LNCAP (cell line): ENCODE measurements around the gene COX6A1.

Experiments used
- TF ChIP-seq, protein P1 (sequence below): fragments of 450-650 bp; IDR thresholded peaks from 2 replicates; pipeline ENCODE4 v1.5.1; 2017; ENCODE audit warnings: mild to moderate bottlenecking

COX6A1 gene

DNA sequence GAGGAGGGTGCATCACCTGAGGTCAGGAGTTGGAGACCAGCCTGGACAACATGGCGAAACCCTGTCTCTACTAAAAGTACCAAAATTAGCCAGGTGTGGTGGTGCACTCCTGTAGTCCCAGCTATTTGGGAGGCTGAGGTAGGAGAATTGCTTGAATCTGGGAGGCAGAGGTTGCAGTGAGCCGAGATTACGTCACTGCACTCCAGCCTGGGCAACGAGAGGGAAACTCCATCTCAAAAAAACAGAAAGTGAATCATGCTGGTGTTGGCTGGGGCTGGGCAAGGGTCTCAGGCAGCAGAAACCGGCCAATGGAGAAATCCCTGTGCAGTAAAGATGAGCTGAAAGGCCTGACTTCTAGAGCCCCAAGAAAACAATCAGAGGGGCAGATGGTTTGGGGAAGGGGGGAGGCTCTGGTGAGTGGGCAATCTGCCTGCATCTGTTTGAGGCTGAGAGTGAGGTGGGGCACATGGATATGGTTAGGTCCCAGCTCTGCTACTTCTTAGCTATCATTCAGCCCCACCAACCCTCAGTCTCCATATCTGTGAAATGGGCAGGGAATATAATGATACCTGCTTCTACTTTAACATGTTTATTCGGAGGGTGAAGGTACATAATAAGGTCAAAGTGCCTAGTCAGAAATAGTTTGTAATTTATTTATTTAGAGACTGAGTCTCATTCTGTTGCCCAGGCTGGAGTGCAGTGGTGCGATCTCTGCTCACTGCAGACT is 21.3 kb upstream of the COX6A1 start:
- TF ChIP-seq, protein P1, sequence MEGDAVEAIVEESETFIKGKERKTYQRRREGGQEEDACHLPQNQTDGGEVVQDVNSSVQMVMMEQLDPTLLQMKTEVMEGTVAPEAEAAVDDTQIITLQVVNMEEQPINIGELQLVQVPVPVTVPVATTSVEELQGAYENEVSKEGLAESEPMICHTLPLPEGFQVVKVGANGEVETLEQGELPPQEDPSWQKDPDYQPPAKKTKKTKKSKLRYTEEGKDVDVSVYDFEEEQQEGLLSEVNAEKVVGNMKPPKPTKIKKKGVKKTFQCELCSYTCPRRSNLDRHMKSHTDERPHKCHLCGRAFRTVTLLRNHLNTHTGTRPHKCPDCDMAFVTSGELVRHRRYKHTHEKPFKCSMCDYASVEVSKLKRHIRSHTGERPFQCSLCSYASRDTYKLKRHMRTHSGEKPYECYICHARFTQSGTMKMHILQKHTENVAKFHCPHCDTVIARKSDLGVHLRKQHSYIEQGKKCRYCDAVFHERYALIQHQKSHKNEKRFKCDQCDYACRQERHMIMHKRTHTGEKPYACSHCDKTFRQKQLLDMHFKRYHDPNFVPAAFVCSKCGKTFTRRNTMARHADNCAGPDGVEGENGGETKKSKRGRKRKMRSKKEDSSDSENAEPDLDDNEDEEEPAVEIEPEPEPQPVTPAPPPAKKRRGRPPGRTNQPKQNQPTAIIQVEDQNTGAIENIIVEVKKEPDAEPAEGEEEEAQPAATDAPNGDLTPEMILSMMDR, result no peak

DNA sequence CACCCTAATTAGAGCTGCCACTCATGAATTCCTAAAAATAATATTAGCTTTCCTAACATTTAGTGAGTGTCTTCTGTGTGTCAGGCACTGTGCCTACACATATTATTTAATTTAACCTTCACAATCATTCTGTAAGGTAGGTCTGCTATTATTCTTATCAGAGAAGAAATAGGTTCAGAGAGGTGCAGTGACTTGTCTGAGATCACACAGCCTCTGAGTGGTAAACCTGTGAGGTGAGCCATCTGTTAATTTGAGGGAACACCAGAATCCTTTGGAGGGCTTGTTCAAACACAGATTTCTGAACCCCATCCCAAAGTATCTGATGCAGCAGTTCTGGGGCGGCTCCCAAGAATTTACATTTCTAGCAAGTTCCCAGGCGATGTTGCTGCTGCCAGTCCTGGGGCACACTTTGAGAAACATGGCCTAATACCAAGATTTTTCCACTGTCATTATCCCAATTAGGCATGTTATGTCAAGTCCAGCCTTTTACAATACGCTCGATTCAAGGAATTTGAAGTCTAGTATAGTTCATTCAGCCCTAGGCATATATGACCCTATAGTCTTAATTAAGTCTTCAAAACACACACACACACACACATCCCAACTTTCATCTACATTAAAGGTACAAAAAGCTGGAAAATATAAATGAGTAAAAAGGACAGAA is 19.9 kb upstream of the COX6A1 start:
- TF ChIP-seq, protein P1, result no peak

DNA sequence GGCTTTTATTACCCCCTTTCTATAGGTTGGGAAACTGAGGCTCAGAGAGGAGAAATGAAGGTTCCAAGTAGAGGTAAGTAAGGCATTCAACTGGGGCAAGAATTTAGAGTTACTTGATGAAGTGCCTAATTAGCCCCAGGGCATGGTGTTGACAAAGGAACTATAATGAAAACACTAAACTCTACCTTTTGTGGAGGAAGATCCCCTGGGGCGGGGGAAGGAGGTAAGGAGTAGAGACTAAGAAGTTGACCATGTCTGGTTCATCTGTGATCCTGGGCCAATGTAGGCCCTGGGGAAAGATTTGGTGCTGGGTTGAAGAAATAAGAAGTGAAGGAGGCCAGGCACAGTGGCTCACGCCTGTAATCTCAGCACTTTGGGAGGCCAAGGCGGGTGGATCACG is 16.2 kb upstream of the COX6A1 start:
- TF ChIP-seq, protein P1, result no peak

DNA sequence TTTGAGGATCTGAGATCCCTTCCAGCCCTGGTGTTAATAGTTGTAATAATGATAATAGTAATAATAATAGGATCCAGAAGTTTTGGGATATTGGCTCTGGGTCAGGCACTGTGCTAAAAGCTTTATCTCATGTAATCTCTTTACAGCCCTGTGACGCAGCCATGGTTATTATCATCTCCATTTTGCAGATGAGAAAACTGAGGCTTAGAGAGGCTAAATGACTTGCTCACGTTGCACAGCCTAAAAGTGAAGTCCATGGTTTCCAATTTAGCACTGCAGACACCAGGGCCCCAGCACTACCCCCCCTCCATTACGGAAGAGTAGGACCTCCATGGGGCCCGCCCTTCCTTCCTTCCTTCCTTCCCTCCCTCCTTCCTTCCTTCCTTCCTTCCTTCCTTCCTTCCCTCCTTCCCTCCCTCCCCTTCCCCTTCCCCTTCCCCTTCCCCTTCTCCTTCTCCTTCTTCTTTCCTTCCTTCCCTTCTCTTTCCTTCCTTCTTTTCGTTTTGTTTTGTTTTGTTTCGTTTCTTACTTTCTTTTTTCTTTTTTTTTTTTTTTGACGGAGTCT is 14.9 kb upstream of the COX6A1 start:
- TF ChIP-seq, protein P1, result no peak

DNA sequence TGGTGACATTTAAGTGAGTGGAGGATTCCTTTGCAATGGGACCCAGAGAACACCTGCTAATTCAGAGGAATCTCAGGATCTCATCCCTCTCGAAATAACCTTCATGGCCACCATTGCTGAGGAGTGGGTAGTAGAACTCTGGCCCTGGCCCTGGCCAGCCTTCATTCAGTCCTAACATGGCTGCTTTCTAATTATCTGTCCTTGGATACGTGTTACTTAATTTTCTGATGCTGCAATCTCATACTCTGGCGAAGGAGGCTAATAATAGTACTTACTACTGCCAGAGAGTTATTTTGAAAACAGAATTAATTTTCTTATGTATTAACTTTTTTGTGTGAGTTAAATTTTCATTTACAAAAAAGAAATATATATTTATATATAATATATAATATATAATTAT is 12.1 kb upstream of the COX6A1 start:
- TF ChIP-seq, protein P1, result no peak

DNA sequence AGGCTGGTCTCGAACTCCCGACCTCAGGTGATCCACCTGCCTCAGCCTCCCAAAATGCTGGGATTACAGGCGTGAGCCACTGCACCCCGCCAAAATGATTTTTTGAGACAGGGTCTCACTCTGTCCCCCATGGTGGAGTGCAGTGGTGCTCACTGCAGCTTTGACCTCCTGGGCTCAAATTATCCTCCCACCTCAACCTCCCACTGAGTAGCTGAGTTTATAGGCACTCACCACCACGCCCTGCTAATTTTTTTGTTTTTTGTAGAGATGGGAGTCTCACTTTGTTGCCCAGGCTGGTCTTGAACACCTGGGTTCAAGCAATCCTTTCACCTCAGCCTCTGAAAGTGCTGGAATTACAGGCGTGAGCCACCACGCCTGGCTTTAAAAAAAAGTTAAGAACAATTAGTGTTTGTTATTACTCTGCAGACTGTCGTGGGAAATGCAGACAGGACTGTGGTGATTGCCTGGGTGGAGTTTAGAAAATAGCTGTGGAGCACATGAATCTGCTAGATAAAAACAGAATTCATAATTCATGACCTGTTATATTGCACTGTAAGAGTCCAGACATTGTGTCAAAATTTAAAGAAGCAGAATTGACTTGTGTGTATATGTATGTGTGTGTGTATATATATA is 9.2 kb upstream of the COX6A1 start:
- TF ChIP-seq, protein P1, result no peak

DNA sequence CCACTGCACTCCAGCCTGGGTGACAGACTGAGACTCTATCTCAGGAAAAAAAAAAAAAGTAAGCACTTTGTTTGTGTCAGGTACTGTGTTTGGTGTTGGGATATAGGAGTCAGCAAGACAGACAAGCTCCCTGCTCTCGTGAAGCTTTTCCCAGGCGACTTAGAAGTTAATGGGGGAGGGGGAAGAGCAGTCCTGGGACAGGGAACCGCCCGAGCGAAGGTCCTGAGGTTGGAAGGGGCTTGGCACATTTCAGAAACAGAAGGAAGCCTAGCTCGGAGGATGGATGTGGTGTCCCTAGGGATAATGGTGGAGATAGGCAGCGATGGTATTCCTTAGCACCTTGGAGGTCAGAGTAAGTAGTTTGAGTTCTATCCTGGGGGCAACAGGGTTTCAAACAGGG is 8.5 kb upstream of the COX6A1 start:
- TF ChIP-seq, protein P1, result no peak
